Left ventricle myocardium superior (tissue), 1 donor: ENCODE measurements around the gene CEP72. TPM values are rescaled to one million over a fixed set of nuclear protein-coding genes. Genes with fewer than 3 reads are reported as not detected.
"Not testable (repeated sequence)": the region's sequence is repeated elsewhere in the genome, so short reads cannot be mapped to it uniquely, and the experiment has no call there.

Source experiments
- ATAC-seq: fragments of 200-7000 bp; cut with Tn5 transposase; one replicate; pipeline ENCODE4 v1.9.1; 2020; ENCODE audit warnings: mild to moderate bottlenecking, moderate library complexity
- DNase-seq: peaks from one replicate; pipeline ENCODE4 v3.0.0-alpha.2; 2020
- intact Hi-C: fragments of 100-400 bp; cut with micrococcal nuclease; formaldehyde crosslinking; loops from one replicate; pipeline ENCODE4 v1.11.0; 2022
- total RNA-seq: library from RNA; stranded (reverse); fragmentation: NEBNext Ultra II Directional; extraction: Animal tissue kit (Norgen Biotek cat#: 25700); gene quantifications from one replicate; pipeline ENCODE4 v1.2.1, GENCODE V29; 2021
- donor health status: DM: no; HTN: yes; CAD: no; lungs with severe emphysema.

Gene CEP72
- total RNA-seq, 1 donor from 2014 or later = 1.6 TPM

GRCh38 chr5:579211-579610 lies 32.9 kb upstream of the CEP72 start:
- ATAC-seq (no peak), DNase-seq (no peak)
- intact Hi-C loops = no loop called here

DNA sequence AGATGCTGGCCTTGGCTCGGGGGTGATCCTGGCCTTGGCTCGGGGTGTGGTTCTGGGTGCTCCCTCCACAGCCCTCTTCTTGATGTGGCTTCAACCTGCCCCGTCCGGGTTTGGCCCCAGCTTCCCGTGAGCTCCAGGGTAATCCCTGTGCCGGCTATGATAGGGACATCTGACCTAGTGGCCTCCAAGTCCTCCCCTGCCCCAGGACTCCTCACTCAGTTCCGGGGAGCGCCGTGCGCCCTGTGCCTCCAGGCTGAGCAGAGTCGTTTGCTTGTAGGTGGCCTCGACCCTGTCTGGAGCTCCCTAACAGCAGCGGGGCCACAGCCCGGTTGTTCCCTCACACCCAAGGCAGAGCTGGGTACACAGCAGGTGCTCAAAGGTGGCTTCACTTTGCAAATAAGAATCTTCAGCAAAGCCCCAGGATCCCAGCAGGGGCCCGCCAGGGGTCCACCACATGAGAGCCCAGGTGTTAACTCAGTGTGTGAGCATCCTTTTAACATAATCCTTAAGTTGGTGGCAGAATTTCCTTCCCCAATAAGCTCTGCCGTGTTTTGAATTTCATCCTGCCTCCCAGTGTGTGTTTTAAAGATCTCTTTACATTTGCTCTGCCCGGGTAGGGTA lies 32.3 kb upstream of the CEP72 start:
- intact Hi-C loops = no loop called here
- ATAC-seq (no peak), DNase-seq (no peak)

DNA sequence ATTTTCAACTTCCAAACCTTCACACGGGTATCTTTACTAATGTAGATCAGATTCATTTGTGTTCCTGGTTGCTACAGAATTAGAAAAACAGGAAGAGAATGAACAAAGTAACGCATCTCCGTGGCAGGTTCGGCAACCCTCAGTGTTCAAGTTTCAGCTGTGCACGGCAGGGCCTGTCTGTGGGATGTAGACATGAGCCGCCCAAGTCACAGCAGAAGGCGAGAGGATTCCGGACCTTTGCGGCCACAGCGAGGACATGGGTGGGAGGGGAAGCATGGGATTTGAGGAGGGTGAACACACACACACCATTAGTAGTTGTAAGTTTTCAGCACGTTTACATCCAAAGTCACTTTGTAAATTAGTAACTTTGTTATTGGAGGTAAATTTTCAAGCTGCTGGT lies 31.7 kb upstream of the CEP72 start:
- no peak for DNase-seq
- no peak for ATAC-seq
- intact Hi-C loops = no loop called here

- intact Hi-C loops = no loop called here
- no peak for ATAC-seq
- DNase-seq = no peak
Observed at GRCh38 chr5:581266-581665, 30.9 kb upstream of the CEP72 start.

DNA sequence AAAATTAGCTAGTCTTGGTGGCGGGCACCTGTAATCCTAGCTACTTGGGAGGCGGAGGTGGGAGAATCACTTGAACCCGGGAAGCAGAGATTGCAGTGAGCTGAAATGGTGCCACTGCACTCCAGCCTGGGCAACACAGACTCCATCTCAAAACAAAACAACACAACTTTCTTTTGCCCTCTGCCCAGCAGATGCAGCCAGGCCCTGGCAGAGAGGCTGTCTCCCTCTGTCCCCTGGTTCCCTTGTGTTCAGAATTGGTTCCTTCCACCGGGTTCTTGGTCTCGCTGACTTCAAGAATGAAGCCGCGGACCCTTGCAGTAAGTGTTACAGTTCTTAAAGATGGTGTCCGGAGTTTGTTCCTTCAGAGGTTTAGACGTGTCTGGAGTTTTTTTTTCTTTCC lies 30.2 kb upstream of the CEP72 start:
- no peak for ATAC-seq
- no peak for DNase-seq
- intact Hi-C loops = no loop called here

GRCh38 chr5:582445-582844 lies 29.7 kb upstream of the CEP72 start:
- DNase-seq, intact Hi-C loops, ATAC-seq: not testable (repeated sequence)

- DNase-seq (no peak), ATAC-seq (no peak)
- intact Hi-C loops = no loop called here
Observed at GRCh38 chr5:582936-583635, 29.1 kb upstream of the CEP72 start.

GRCh38 chr5:583645-584044 lies 28.5 kb upstream of the CEP72 start:
- no peak for ATAC-seq
- intact Hi-C loops = no loop called here

GRCh38 chr5:584216-584615 lies 27.9 kb upstream of the CEP72 start:
- no peak for ATAC-seq
- intact Hi-C loops = no loop called here
- no peak for DNase-seq

More at GRCh38 chr5:583645-584044, 28.5 kb upstream of the CEP72 start:
- no peak for DNase-seq

GRCh38 chr5:584846-585245 lies 27.3 kb upstream of the CEP72 start:
- no peak for ATAC-seq

GRCh38 chr5:585556-585955 lies 26.6 kb upstream of the CEP72 start:
- ATAC-seq (no peak), DNase-seq (no peak)
- intact Hi-C loops = no loop called here

More at GRCh38 chr5:584846-585245, 27.3 kb upstream of the CEP72 start:
- DNase-seq = no peak
- intact Hi-C loops = no loop called here

GRCh38 chr5:585962-586628 lies 26.0 kb upstream of the CEP72 start:
- intact Hi-C loops = no loop called here
- no peak for DNase-seq

GRCh38 chr5:586751-587285 lies 25.3 kb upstream of the CEP72 start:
- ATAC-seq (no peak), DNase-seq (no peak)
- intact Hi-C loops = no loop called here

More at GRCh38 chr5:585962-586628, 26.0 kb upstream of the CEP72 start:
- no peak for ATAC-seq

DNA sequence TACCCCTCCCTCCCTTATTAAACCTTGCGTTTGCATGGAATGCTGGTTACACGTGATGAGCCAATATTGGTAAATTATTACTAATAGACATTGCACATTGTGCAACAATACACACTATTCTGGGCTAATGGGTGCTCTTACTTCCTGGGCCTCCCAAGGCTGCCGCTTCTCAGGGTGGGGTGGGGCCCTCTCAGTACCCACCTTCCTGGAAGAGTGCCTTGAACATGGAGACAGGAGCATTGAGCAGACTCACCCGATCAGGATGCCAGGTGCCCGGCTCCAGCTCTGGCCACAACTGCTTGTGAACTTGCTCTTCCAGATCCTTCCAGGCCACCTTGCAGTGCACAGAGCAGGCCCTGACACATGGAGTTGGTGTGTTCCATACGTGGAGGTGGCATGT lies 24.7 kb upstream of the CEP72 start:
- no peak for DNase-seq
- ATAC-seq = no peak
- intact Hi-C loops = no loop called here

DNA sequence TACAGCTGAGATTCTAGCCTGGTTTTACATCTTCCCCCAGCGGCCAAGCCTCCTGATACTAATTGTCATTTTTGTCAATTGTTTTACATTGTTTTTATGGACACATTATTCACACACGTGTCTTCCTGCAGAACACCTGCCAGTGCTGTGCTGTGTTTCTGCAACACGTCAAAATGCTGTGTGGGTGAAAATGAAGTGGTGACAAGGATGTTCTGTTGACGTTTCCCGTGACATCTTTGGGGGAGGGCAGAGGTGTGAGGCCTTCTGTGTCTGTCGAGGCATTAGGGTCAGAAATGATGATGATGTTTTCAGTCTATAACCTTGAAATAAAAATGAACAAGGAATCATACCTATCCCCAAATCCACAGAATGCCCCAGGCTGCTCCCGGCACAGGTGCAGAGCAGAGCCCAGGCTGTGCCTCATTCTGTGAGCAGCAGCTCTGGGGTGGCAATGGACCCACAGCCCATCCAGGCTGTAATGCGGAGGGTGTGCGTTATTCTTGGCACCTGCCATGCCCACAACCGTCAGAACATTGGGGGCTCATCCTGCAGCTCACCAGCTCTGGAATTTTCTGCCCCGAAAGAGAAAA lies 23.6 kb upstream of the CEP72 start:
- no peak for DNase-seq
- intact Hi-C loops = no loop called here

DNA sequence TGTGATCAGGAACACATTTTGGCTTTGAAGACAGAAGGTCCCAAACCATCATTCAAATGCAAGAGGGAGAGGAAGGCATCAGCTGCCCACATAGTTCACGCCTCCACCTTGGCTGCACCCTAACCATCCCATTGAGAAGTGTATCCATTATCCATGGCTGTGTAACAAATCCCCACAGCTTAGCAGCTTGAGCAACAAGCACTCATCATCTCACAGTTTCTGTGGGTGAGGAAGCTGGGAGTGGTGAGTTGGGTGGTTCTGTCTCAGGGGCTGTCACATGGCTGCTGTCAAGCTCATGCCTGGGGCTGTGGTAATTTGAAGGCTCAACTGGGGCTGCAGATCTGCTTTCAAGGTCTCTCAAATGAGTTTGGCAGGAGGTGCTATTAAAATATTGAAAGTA lies 23.0 kb upstream of the CEP72 start:
- ATAC-seq (no peak), DNase-seq (no peak)
- intact Hi-C loops = no loop called here

More for the DNA sequence above, 23.6 kb upstream of the CEP72 start:
- ATAC-seq = no peak

GRCh38 chr5:589588-589987 lies 22.6 kb upstream of the CEP72 start:
- ATAC-seq (no peak), DNase-seq (no peak)
- intact Hi-C loops = no loop called here

DNA sequence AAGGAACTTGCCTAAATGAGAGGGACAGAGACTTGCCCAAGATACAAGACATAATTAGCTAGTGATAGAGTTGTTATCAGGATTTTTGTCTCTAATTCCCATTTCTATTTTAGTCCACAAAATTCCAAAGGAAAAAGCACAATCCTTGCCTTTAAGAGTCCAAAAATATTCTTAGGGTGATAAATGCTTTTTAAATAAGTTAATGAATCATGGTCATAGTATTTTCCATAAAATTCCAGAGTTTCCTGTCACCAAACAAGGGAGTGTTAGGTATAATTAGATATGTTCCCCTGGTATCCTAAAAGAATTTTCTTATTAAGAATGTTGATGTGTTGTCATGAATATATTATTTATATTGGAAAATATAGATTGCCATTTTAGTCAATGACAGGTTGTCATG lies 21.8 kb upstream of the CEP72 start:
- intact Hi-C loops = no loop called here
- ATAC-seq = no peak
- no peak for DNase-seq

- intact Hi-C loops = no loop called here
- DNase-seq (no peak), ATAC-seq (no peak)
Observed at GRCh38 chr5:591746-592145, 20.4 kb upstream of the CEP72 start.

DNA sequence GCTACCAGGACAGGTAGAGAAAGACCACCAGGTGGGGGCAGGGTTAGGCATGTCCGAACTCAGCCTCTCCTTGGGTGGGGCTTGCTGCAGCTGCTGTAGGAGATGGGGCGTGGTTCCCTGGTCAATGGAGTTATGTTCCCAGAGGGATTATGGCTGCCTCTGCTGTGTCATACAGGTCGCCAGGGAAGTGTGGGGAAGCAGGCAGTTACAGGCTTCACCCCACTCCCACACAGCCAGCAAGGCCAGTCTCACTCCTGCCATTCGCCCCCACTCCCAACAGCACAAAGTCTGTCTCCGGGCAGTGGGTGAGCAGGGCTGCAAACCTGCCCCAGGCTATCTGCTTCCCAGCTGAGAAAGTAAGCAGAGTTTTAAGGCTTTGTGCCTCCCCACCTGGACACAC lies 20.0 kb upstream of the CEP72 start:
- ATAC-seq (no peak), DNase-seq (no peak)
- intact Hi-C loops = no loop called here
